Breast epithelium (tissue), 3 donors: ENCODE results near the gene LAGE3.

Experiments used
- POLR2A ChIP-seq: fragments of 450-650 bp; IDR thresholded peaks from one replicate; pipeline ENCODE4 v1.6.1; 2016; ENCODE audit warnings: antibody characterized with exemption, mild to moderate bottlenecking, moderate library complexity
- POLR2AphosphoS5 ChIP-seq, 3 donors: sonication (generic); formaldehyde crosslinking; IDR thresholded peaks; one replicate each; pipeline ENCODE4 v1.6.1; 2017; ENCODE audit warnings: antibody characterized with exemption in 3 of 3
- TF ChIP-seq, protein P1 (sequence below), 3 donors: fragments of 450-650 bp; IDR thresholded peaks; one replicate each; pipeline ENCODE4 v1.5.1; 2016 to 2017; ENCODE audit warnings: antibody characterized with exemption in 3 of 3, mild to moderate bottlenecking in 3 of 3, moderate library complexity in 3 of 3

DNA sequence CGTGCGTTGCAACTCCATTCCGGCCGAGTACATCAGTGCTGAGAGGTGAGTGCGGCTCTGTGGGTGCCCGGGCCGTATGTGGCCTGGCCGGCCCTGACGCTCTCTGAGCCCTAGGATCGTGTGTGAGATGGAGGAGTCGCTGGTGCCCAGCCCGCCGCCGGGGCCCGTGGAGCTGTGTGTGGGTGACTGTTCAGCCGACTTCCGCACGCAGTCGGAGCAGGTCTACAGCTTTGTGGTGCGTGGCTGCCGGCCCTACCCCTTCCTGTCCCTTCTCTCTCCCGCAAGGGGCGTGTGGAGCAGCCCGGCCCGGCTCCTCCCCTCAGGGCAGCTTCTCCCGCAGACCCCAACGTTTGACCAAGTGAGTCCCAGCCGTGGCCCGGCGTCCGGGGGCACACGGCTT is 13.0 kb downstream of the LAGE3 start:
- TF ChIP-seq, protein P1, sequence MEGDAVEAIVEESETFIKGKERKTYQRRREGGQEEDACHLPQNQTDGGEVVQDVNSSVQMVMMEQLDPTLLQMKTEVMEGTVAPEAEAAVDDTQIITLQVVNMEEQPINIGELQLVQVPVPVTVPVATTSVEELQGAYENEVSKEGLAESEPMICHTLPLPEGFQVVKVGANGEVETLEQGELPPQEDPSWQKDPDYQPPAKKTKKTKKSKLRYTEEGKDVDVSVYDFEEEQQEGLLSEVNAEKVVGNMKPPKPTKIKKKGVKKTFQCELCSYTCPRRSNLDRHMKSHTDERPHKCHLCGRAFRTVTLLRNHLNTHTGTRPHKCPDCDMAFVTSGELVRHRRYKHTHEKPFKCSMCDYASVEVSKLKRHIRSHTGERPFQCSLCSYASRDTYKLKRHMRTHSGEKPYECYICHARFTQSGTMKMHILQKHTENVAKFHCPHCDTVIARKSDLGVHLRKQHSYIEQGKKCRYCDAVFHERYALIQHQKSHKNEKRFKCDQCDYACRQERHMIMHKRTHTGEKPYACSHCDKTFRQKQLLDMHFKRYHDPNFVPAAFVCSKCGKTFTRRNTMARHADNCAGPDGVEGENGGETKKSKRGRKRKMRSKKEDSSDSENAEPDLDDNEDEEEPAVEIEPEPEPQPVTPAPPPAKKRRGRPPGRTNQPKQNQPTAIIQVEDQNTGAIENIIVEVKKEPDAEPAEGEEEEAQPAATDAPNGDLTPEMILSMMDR (IDR thresholded peaks at IDR 0.05), result no peak
- TF ChIP-seq POLR2AphosphoS5 (IDR thresholded peaks at IDR 0.05) (no peak), POLR2A (no peak)
